Lung (tissue), 12 donors: ENCODE measurements around the gene ARID1B. TPM values are rescaled to one million over a fixed set of nuclear protein-coding genes. Genes with fewer than 3 reads are reported as not detected.

ENCODE experiments used
- ATAC-seq: fragments of 200-7000 bp; cut with Tn5 transposase; one replicate; pipeline ENCODE4 v1.9.1; 2020; ENCODE audit warnings: moderate number of reproducible peaks; ENCODE audit not compliant: insufficient read depth, low FRiP score
- DNase-seq, 3 donors: peaks; one replicate each; pipeline ENCODE4 v3.0.0-alpha.2; 2013 to 2017
- H3K27ac ChIP-seq, 2 donors: one replicate each; pipeline ENCODE4 v1.5.1; 2013; ENCODE audit warnings: mild to moderate bottlenecking in 2 of 2, moderate library complexity in 2 of 2, control low read depth in 1 of 2, inconsistent platforms in 1 of 2, low read depth in 1 of 2, low read length in 1 of 2
- H3K27me3 ChIP-seq, 3 donors: one replicate each; pipeline ENCODE4 v1.5.1; 2013; ENCODE audit warnings: low read length in 2 of 3; ENCODE audit not compliant: control insufficient read depth in 3 of 3, insufficient read depth in 3 of 3
- H3K36me3 ChIP-seq, 4 donors: one replicate each; pipeline ENCODE4 v1.5.1; 2013; ENCODE audit warnings: low read length in 4 of 4, mild to moderate bottlenecking in 1 of 4, moderate library complexity in 1 of 4; ENCODE audit not compliant: control insufficient read depth in 4 of 4, insufficient read depth in 4 of 4
- H3K4me1 ChIP-seq, 5 donors: one replicate each; pipeline ENCODE4 v1.5.1; 2013; ENCODE audit warnings: low read length in 5 of 5, mild to moderate bottlenecking in 2 of 5, moderate library complexity in 1 of 5; ENCODE audit not compliant: control insufficient read depth in 5 of 5, insufficient read depth in 5 of 5
- H3K4me3 ChIP-seq: one replicate; pipeline ENCODE4 v1.5.1; 2013; ENCODE audit warnings: mild to moderate bottlenecking, control low read depth, moderate library complexity
- H3K9ac ChIP-seq, 2 donors: one replicate each; pipeline ENCODE4 v1.5.1; 2013; ENCODE audit warnings: low read length in 2 of 2, control low read depth in 1 of 2; ENCODE audit not compliant: insufficient read depth in 1 of 2
- H3K9me3 ChIP-seq, 4 donors: one replicate each; pipeline ENCODE4 v1.5.1; 2013; ENCODE audit warnings: low read length in 3 of 4, mild to moderate bottlenecking in 1 of 4, moderate library complexity in 1 of 4; ENCODE audit not compliant: control insufficient read depth in 4 of 4, insufficient read depth in 3 of 4
- CTCF ChIP-seq: IDR thresholded peaks from 2 replicates; pipeline ENCODE4 v1.5.1; 2012; ENCODE audit warnings: mild to moderate bottlenecking; ENCODE audit errors: control extremely low read depth, extremely low read depth
- WGBS, 2 donors: extraction: QIAGEN DNeasy Blood & Tissue Kit; methylation state at CpG; one replicate each; pipeline ENCODE4 v1.1.7; 2013; 5-methylcytosine and 5-hydroxymethylcytosine counted together
- polyA plus RNA-seq, 2 donors: library from polyadenylated mRNA; stranded (reverse); fragments of 200-250 nt; gene quantifications; one replicate each; pipeline ENCODE4 v1.2.1, GENCODE V29; 2013
- total RNA-seq, 2 donors: library from RNA; depleted of rRNA in 1 of 2; stranded (reverse); fragments of >200 nt in 1 of 2; gene quantifications; one replicate each; pipeline ENCODE4 v1.2.1, GENCODE V29; 2014 to 2021
- donor health status: control.
- donor health status: control.
- donor health status: Bipolar disorder and iron deficiency.
- donor health status: healthy.
- donor health status: DM: yes; HTN: yes; CAD: no.

Gene ARID1B
- total and polyA plus RNA-seq, 4 donors, result 10.5 to 239 (median 50.9) TPM

GRCh38 chr6:157239671-157240058, 462.5 kb downstream of the ARID1B start:
- Histone ChIP-seq H3K9ac (no peak overlapping the region), H3K27me3 (peaks cover 0 to 30% (median 8%) of the 10 kb centered on the region in 3 donors), H3K36me3 (no peaks in the 10 kb centered on the region), H3K4me3 (no peak overlapping the region), H3K9me3 (peaks cover 0 to 5% (median 2%) of the 10 kb centered on the region in 4 donors), H3K27ac (no peak overlapping the region), H3K4me1 (peaks cover 0 to 28% (median 2%) of the 10 kb centered on the region in 5 donors)
- WGBS, 2 donors, result 89% methylated on average over 12 of the region's 12 CpGs
- no peak for DNase-seq
- no peak for TF ChIP-seq CTCF
- no peak for ATAC-seq

GRCh38 chr6:157240059-157240959, 463.1 kb downstream of the ARID1B start:
- TF ChIP-seq CTCF, result no peak
- Histone ChIP-seq H3K27me3 (peaks cover 0 to 23% (median 1%) of the 10 kb centered on the region in 3 donors), H3K4me1 (peaks cover 0 to 24% (median 0%) of the 10 kb centered on the region in 5 donors), H3K27ac (no peak overlapping the region), H3K36me3 (no peaks in the 10 kb centered on the region), H3K9ac (no peak overlapping the region), H3K9me3 (peaks cover 0 to 5% (median 2%) of the 10 kb centered on the region in 4 donors), H3K4me3 (no peak overlapping the region)
- no peak for ATAC-seq
- no peak for DNase-seq
- WGBS, 2 donors, result 53% methylated on average over 28 of the region's 28 CpGs

GRCh38 chr6:157240960-157241311, 463.8 kb downstream of the ARID1B start:
- no peak for DNase-seq
- Histone ChIP-seq H3K9me3 (peaks cover 0 to 5% (median 2%) of the 10 kb centered on the region in 4 donors), H3K9ac (no peak overlapping the region), H3K27me3 (peaks cover 0 to 18% (median 0%) of the 10 kb centered on the region in 3 donors), H3K4me1 (peaks cover 0 to 18% (median 0%) of the 10 kb centered on the region in 5 donors), H3K27ac (no peak overlapping the region), H3K36me3 (no peaks in the 10 kb centered on the region), H3K4me3 (no peak overlapping the region)
- 93 to 95% methylated on average over 10 of the region's 10 CpGs for WGBS, 2 donors
- TF ChIP-seq CTCF, result no peak
- no peak for ATAC-seq
